ENCODE data around the gene B4GAT1. TPM values are rescaled to one million over a fixed set of nuclear protein-coding genes. Genes with fewer than 3 reads are reported as not detected.

B4GAT1 gene
- total and polyA plus RNA-seq, 2 of the 13 experiments (the other 11 are each of a cell fraction or from before 2014, with no cell fraction given) = 40.4 to 109 TPM

DNA sequence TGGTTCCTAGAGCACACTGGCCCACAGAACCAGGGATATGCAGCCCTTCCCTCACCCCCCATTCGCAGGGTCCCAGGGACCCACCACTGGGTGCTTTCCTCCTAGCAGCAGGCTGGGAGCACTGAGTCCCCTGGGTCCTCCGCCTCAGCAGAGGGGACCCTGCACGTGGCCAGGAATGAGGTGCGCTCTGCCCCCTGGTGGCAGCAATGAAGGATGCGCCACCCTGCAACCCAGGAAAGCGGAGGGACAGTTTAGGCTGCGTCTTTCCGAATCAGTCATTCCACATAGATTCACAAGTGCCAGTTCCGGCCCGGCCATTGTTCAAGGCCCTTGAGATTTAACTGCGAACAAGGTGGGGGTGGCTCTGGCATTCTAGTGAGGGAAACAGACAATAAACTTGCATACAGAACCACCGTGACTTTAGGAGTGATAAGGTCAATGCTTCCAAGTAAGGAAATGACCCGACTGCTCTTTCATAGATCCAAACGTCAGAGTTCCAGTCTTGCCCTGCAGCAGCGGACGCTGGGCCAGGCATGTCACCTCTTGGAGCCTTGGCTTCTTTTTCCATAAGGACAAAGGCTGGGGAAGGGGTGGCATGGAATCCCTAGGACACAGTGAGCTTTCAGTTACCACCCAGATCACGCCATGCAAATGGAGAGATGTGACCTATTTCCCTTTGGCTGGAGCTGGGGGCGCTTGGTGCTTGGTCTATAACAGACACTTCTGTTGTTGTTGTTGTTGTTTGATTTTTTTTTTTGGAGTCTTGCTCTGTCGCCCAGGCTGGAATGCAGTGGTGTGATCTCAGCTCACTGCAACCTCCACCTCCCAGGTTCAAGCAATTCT lies 18.9 kb downstream of the B4GAT1 start (continued):
- TF ChIP-seq KLF9 (CRISPR knock-in tag; IDR thresholded peaks at IDR 0.05; ENCODE audit: low read depth) (no peak), SRSF9 (IDR thresholded peaks at IDR 0.05; ENCODE audit: borderline replicate concordance, insufficient read depth, low read depth, low read length, poor library complexity, severe bottlenecking) (no peak), ZNF253 (CRISPR knock-in tag; IDR thresholded peaks at IDR 0.05; ENCODE audit: borderline replicate concordance) (no peak), BCL6 (CRISPR knock-in tag; IDR thresholded peaks at IDR 0.05) (peak; percentile 70), PTBP1 (IDR thresholded peaks at IDR 0.05; ENCODE audit: low read depth, low read length, poor library complexity, severe bottlenecking) (no peak), YEATS2 (CRISPR knock-in tag; IDR thresholded peaks at IDR 0.05; ENCODE audit: borderline replicate concordance) (peak; percentile 83; the same call in 1 of the 2 replicates), ZBTB7B (CRISPR knock-in tag; IDR thresholded peaks at IDR 0.05) (peak; percentile 87), ZNF747 (CRISPR knock-in tag; IDR thresholded peaks at IDR 0.05; ENCODE audit: borderline replicate concordance) (no peak), ZNF207 (IDR thresholded peaks at IDR 0.05; ENCODE audit: borderline replicate concordance) (no peak), ZEB1 (IDR thresholded peaks at IDR 0.05; ENCODE audit: insufficient replicate concordance, low read depth) (peak; percentile 47), ZNF549 (CRISPR knock-in tag; IDR thresholded peaks at IDR 0.05) (no peak), FOXJ3 (CRISPR knock-in tag; IDR thresholded peaks at IDR 0.05; ENCODE audit: borderline replicate concordance) (no peak), ZMYM2 (CRISPR knock-in tag; IDR thresholded peaks at IDR 0.05) (no peak), ARHGAP35 (CRISPR knock-in tag; IDR thresholded peaks at IDR 0.05; ENCODE audit: borderline replicate concordance) (no peak), KLF11 (CRISPR knock-in tag; IDR thresholded peaks at IDR 0.05) (peak; percentile 67; the same call in 1 of the 2 replicates), HNRNPUL1 (IDR thresholded peaks at IDR 0.05; ENCODE audit: low read depth, low read length) (no peak)
- TF ChIP-seq, protein P1, sequence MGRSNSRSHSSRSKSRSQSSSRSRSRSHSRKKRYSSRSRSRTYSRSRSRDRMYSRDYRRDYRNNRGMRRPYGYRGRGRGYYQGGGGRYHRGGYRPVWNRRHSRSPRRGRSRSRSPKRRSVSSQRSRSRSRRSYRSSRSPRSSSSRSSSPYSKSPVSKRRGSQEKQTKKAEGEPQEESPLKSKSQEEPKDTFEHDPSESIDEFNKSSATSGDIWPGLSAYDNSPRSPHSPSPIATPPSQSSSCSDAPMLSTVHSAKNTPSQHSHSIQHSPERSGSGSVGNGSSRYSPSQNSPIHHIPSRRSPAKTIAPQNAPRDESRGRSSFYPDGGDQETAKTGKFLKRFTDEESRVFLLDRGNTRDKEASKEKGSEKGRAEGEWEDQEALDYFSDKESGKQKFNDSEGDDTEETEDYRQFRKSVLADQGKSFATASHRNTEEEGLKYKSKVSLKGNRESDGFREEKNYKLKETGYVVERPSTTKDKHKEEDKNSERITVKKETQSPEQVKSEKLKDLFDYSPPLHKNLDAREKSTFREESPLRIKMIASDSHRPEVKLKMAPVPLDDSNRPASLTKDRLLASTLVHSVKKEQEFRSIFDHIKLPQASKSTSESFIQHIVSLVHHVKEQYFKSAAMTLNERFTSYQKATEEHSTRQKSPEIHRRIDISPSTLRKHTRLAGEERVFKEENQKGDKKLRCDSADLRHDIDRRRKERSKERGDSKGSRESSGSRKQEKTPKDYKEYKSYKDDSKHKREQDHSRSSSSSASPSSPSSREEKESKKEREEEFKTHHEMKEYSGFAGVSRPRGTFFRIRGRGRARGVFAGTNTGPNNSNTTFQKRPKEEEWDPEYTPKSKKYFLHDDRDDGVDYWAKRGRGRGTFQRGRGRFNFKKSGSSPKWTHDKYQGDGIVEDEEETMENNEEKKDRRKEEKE (IDR thresholded peaks at IDR 0.05) = no peak
- TF ChIP-seq, protein P2, sequence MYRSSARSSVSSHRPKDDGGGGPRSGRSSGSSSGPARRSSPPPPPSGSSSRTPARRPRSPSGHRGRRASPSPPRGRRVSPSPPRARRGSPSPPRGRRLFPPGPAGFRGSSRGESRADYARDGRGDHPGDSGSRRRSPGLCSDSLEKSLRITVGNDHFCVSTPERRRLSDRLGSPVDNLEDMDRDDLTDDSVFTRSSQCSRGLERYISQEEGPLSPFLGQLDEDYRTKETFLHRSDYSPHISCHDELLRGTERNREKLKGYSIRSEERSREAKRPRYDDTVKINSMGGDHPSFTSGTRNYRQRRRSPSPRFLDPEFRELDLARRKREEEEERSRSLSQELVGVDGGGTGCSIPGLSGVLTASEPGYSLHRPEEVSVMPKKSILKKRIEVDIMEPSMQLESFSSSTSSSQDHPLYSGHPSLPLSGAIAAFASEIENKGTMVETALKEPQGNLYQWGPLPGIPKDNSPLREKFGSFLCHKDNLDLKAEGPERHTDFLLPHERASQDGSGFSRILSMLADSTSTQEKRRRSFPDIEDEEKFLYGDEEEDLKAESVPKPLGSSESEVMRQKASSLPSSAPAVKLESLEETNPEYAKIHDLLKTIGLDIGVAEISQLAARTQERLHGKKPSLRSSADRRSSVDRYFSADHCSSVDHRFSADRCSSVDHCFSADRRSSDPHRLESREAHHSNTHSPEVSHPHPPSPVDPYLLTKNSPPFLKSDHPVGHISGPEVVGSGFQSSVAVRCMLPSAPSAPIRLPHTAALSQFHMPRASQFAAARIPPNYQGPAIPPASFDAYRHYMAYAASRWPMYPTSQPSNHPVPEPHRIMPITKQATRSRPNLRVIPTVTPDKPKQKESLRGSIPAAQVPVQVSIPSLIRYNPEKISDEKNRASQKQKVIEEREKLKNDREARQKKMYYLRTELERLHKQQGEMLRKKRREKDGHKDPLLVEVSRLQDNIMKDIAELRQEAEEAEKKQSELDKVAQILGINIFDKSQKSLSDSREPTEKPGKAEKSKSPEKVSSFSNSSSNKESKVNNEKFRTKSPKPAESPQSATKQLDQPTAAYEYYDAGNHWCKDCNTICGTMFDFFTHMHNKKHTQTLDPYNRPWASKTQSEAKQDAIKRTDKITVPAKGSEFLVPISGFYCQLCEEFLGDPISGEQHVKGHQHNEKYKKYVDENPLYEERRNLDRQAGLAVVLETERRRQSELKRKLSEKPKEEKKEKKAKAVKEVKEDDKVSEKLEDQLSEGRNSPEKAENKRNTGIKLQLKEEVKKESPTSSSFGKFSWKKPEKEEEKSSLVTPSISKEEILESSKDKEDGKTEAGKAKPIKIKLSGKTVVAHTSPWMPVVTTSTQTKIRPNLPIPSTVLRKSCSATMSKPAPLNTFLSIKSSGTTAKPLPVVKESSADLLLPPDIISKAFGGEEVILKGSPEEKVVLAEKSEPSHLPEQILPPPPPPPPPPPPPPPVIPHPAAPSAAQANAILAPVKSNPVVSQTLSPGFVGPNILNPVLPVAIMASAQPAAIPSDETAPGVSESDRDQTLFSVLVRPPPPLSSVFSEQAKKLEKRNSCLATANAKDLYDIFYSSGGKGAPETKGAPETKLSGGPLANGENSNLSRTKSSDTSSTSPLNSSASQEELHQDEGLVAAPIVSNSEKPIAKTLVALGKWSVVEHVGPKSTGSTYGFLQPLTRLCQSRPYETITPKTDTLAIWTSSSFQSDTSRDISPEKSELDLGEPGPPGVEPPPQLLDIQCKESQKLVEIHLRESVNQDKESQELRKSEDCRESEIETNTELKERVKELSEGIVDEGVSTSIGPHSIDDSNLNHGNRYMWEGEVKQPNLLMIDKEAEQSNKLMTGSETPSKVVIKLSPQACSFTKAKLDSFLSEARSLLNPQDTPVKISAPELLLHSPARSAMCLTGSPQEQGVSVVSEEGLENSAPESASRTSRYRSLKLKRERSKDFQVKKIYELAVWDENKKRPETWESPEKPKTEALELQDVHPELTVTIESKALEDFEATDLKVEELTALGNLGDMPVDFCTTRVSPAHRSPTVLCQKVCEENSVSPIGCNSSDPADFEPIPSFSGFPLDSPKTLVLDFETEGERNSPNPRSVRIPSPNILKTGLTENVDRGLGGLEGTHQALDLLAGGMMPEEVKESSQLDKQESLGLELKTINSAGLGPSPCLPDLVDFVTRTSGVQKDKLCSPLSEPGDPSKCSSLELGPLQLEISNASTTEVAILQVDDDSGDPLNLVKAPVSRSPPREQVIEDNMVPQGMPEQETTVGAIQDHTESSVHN (CRISPR knock-in tag; IDR thresholded peaks at IDR 0.05) = no peak
